Peyer's patch (tissue), 4 donors: ENCODE data around the gene PCDHB7. TPM values are rescaled to one million over a fixed set of nuclear protein-coding genes. Genes with fewer than 3 reads are reported as not detected.
"Not testable (repeated sequence)": the region's sequence is repeated elsewhere in the genome, so short reads cannot be mapped to it uniquely, and the experiment has no call there.

ENCODE experiments used
- DNase-seq, 3 donors: peaks; one replicate each; pipeline ENCODE4 v3.0.0-alpha.2; 2017 to 2019
- H3K27ac ChIP-seq, 4 donors: fragments of 200-600 bp; sonication (generic); one replicate each; pipeline ENCODE4 v1.5.1; 2016 to 2019
- H3K27me3 ChIP-seq, 2 donors: fragments of 200-600 bp; sonication (generic); one replicate each; pipeline ENCODE4 v1.5.1; 2019
- H3K36me3 ChIP-seq, 3 donors: fragments of 200-600 bp; sonication (generic); one replicate each; pipeline ENCODE4 v1.5.1; 2016 to 2019
- H3K4me1 ChIP-seq, 4 donors: fragments of 200-600 bp; sonication (generic); one replicate each; pipeline ENCODE4 v1.5.1; 2016 to 2019
- H3K4me3 ChIP-seq, 4 donors: fragments of 200-600 bp; sonication (generic); 1 replicate in 3 of 4; 2 replicates in 1 of 4; pipeline ENCODE4 v1.5.1; 2016 to 2019; ENCODE audit warnings: mild to moderate bottlenecking in 1 of 4
- H3K9me3 ChIP-seq, 4 donors: fragments of 200-600 bp; sonication (generic); one replicate each; pipeline ENCODE4 v1.5.1; 2016 to 2019; ENCODE audit warnings: mild to moderate bottlenecking in 1 of 4
- POLR2A ChIP-seq, 2 donors: fragments of 450-650 bp; IDR thresholded peaks; one replicate each; pipeline ENCODE4 v1.5.1; 2017; ENCODE audit warnings: antibody characterized with exemption in 2 of 2, mild to moderate bottlenecking in 2 of 2, moderate library complexity in 2 of 2
- total RNA-seq, 4 donors: library from RNA; depleted of rRNA; stranded (reverse); fragments of >200 nt; gene quantifications; one replicate each; pipeline ENCODE4 v1.1.0, GENCODE V29; 2016
- TF ChIP-seq, protein P1 (sequence below), 6 experiments: fragments of 450-650 bp in 4 of 6; fragments of 200-600 bp in 2 of 6; sonication (generic) in 1 of 6; IDR thresholded peaks; one replicate each; pipeline ENCODE4 v1.5.1; 2017 to 2019; ENCODE audit warnings: antibody characterized with exemption in 6 of 6, mild to moderate bottlenecking in 3 of 6, moderate library complexity in 1 of 6

Gene PCDHB7
- total RNA-seq, 4 donors from 2014 or later = 0.53 to 0.54 TPM; not detected in 2

DNA sequence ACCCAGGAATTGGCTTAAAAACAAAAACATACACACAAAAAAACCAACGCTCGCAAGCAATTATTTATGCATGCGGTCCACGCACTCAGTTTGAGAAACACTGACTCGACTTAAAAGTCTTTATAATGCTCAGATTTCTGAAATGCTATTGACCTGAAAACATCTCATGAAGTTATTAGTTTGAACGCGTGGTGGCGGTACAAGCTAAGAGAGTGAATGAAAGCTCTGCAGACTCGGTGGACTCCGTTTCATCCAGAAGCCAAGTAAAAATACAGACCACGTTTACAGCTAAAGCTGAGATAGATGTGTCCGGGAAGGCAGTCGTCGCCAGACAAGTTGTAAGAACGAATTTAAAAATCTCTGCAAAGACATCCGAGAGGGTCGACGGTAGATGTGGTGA, 22.6 kb upstream of the PCDHB7 start, which contains the start of gene PCDHB6:
Gene PCDHB6 (plus strand): TSS at position 246 of the 400 bp plus-strand sequence. CDS start 201 bp downstream, outside the sequence.
- H3K4me3 ChIP-seq = no peak within 1 kb of the TSS

DNA sequence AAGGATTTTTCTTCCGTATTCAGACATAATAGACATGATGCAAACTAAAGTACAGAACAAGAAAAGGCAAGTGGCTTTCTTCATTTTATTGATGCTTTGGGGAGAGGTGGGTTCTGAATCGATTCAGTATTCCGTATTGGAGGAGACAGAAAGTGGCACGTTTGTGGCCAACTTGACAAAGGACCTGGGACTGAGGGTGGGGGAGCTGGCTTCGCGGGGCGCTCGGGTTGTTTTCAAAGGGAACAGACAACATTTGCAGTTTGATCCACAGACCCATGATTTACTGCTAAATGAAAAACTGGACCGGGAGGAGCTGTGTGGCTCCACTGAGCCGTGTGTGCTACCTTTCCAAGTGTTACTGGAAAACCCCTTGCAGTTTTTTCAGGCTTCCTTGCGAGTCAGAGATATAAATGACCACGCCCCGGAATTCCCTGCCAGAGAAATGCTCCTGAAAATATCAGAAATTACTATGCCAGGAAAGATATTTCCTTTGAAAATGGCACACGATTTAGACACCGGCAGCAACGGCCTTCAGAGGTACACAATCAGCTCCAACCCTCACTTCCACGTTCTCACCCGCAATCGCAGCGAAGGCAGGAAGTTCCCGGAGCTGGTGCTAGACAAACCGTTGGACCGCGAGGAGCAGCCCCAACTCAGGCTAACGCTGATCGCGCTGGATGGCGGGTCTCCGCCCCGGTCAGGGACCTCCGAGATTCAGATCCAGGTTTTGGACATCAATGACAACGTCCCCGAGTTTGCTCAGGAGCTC, 22.0 kb upstream of the PCDHB7 start:
- Histone ChIP-seq H3K4me1 (no peaks in the 10 kb centered on the region), H3K27ac (no peak overlapping the region), H3K9me3 (peaks cover 0 to 32% (median 3%) of the 10 kb centered on the region in 4 donors), H3K27me3 (no peaks in the 10 kb centered on the region), H3K36me3 (no peaks in the 10 kb centered on the region), H3K4me3 (no peak overlapping the region)
- no peak for DNase-seq
- TF ChIP-seq, protein P1, sequence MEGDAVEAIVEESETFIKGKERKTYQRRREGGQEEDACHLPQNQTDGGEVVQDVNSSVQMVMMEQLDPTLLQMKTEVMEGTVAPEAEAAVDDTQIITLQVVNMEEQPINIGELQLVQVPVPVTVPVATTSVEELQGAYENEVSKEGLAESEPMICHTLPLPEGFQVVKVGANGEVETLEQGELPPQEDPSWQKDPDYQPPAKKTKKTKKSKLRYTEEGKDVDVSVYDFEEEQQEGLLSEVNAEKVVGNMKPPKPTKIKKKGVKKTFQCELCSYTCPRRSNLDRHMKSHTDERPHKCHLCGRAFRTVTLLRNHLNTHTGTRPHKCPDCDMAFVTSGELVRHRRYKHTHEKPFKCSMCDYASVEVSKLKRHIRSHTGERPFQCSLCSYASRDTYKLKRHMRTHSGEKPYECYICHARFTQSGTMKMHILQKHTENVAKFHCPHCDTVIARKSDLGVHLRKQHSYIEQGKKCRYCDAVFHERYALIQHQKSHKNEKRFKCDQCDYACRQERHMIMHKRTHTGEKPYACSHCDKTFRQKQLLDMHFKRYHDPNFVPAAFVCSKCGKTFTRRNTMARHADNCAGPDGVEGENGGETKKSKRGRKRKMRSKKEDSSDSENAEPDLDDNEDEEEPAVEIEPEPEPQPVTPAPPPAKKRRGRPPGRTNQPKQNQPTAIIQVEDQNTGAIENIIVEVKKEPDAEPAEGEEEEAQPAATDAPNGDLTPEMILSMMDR (IDR thresholded peaks at IDR 0.05) = no peak
- TF ChIP-seq POLR2A (IDR thresholded peaks at IDR 0.05) = no peak

More for the DNA sequence above, 22.6 kb upstream of the PCDHB7 start, which contains the start of gene PCDHB6:
- TF ChIP-seq, protein P1 (IDR thresholded peaks at IDR 0.05) = no peak
- no peak for TF ChIP-seq POLR2A (IDR thresholded peaks at IDR 0.05)
- Histone ChIP-seq H3K27me3 (no peaks in the 10 kb centered on the region), H3K9me3 (peaks cover 0 to 29% (median 3%) of the 10 kb centered on the region in 4 donors), H3K27ac (no peak within 1 kb of the TSS), H3K36me3 (no peaks in the 10 kb centered on the region), H3K4me1 (no peaks in the 10 kb centered on the region)
- DNase-seq = no peak

DNA sequence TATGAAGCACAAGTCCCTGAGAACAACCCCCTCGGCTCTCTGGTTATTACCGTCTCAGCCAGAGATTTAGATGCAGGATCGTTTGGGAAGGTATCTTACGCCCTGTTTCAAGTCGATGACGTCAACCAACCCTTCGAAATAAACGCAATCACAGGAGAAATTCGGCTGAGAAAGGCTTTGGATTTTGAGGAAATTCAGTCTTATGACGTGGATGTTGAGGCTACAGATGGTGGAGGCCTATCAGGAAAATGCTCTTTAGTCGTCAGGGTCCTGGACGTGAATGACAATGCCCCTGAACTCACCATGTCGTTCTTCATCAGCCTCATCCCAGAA, 21.5 kb upstream of the PCDHB7 start:
- H3K4me1 ChIP-seq = no peaks in the 10 kb centered on the region
- peaks cover 0 to 34% (median 3%) of the 10 kb centered on the region in 4 donors for H3K9me3 ChIP-seq

DNA sequence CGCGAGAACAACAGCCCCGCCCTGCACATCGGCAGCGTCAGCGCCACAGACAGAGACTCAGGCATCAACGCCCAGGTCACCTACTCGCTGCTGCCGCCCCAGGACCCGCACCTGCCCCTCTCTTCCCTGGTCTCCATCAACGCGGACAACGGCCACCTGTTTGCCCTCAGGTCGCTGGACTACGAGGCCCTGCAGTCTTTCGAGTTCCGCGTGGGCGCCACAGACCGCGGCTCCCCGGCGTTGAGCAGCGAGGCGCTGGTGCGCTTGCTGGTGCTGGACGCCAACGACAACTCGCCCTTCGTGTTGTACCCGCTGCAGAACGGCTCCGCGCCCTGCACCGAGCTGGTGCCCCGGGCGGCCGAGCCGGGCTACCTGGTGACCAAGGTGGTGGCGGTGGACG, 20.8 kb upstream of the PCDHB7 start:
- H3K27ac ChIP-seq, H3K27me3 ChIP-seq, H3K4me3 ChIP-seq, H3K36me3 ChIP-seq, DNase-seq, H3K4me1 ChIP-seq: not testable (repeated sequence)
- H3K9me3 ChIP-seq = peaks cover 0 to 37% (median 3%) of the 10 kb centered on the region in 4 donors

More for the DNA sequence above, 21.5 kb upstream of the PCDHB7 start:
- no peak for DNase-seq
- H3K36me3 ChIP-seq = no peaks in the 10 kb centered on the region
- H3K27me3 ChIP-seq = no peaks in the 10 kb centered on the region
- TF ChIP-seq, protein P1 (IDR thresholded peaks at IDR 0.05) = no peak
- no peak for TF ChIP-seq POLR2A (IDR thresholded peaks at IDR 0.05)
- no peak overlapping the region for H3K27ac ChIP-seq
- no peak overlapping the region for H3K4me3 ChIP-seq

DNA sequence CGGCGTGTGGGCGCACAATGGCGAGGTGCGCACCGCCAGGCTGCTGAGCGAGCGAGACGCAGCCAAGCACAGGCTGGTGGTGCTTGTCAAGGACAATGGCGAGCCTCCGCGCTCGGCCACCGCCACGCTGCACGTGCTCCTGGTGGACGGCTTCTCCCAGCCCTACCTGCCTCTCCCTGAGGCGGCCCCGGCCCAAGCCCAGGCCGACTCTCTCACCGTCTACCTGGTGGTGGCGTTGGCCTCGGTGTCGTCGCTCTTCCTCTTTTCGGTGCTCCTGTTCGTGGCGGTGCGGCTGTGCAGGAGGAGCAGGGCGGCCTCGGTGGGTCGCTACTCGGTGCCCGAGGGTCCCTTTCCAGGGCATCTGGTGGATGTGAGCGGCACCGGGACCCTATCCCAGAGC, 20.3 kb upstream of the PCDHB7 start:
- DNase-seq, H3K4me3 ChIP-seq, H3K27me3 ChIP-seq, H3K36me3 ChIP-seq, H3K4me1 ChIP-seq, H3K27ac ChIP-seq: not testable (repeated sequence)
- H3K9me3 ChIP-seq = peaks cover 0 to 39% (median 3%) of the 10 kb centered on the region in 4 donors

DNA sequence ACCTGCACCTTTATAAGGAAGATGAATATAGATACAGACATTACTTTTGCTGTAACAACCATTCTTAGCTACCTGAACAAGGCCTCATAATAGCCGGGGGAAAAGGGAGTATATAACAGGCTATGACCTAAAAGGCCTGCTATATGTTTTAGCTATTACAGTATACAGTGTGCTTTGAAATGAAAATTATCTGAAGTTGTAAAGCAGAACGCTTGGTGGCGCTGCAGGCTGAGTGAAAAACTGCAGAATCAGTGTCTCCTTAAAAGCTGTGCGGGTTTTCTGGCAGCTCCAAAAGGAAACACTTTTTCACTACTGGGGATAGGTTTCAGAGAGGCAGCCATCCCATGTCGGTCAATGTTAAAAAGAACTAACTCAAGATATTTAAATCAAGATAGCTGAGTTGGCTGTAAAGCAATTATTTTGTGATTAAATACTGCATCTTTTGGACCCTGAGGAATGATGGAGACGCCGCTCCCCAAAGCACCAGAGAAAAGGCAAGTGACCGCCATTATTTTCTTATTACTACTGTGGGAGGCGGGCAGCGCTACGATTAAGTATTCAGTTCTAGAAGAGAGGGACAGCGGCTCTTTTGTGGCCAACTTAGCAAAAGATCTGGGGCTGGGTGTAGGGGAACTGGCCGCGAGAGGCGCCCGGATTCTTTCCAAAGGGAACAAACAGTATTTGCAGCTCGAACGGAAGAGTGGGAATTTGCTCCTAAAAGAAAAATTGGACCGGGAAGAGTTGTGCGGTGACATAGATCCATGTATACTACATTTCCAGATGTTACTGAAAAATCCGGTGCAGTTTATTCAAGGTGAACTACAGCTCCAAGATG, 16.7 kb upstream of the PCDHB7 start:
- no peaks in the 10 kb centered on the region for H3K4me1 ChIP-seq
- TF ChIP-seq, protein P1 (IDR thresholded peaks at IDR 0.05) = no peak
- TF ChIP-seq POLR2A (IDR thresholded peaks at IDR 0.05) = no peak
- H3K27me3 ChIP-seq = no peaks in the 10 kb centered on the region
- no peak overlapping the region for H3K27ac ChIP-seq
- H3K9me3 ChIP-seq = peaks cover 0 to 42% (median under 1%) of the 10 kb centered on the region in 4 donors
- no peak for DNase-seq
- H3K4me3 ChIP-seq = no peak overlapping the region
- H3K36me3 ChIP-seq = no peaks in the 10 kb centered on the region

DNA sequence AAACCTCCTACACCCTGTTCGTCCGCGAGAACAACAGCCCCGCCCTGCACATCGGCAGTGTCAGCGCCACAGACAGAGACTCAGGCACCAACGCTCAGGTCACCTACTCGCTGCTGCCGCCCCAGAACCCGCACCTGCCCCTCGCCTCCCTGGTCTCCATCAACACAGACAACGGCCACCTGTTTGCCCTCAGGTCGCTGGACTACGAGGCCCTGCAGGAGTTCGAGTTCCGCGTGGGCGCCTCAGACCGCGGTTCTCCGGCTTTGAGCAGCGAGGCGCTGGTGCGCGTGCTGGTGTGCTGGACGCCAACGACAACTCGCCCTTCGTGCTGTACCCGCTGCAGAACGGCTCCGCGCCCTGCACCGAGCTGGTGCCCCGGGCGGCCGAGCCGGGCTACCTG, 15.1 kb upstream of the PCDHB7 start:
- not testable (repeated sequence) for H3K27me3 ChIP-seq, DNase-seq, H3K4me1 ChIP-seq, H3K27ac ChIP-seq, H3K4me3 ChIP-seq, H3K36me3 ChIP-seq
- H3K9me3 ChIP-seq = peaks cover 0 to 28% (median 0%) of the 10 kb centered on the region in 4 donors

DNA sequence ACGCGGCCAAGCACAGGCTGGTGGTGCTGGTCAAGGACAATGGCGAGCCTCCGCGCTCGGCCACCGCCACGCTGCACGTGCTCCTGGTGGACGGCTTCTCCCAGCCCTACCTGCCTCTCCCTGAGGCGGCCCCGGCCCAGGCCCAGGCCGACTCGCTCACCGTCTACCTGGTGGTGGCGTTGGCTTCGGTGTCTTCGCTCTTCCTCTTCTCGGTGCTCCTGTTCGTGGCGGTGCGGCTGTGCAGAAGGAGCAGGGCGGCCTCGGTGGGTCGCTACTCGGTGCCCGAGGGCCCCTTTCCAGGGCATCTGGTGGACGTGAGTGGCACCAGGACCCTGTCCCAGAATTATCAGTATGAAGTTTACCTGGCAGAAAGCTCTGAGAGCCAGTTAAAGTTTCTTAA, 14.5 kb upstream of the PCDHB7 start:
- not testable (repeated sequence) for DNase-seq, H3K4me1 ChIP-seq, H3K36me3 ChIP-seq, H3K4me3 ChIP-seq, H3K27me3 ChIP-seq, H3K27ac ChIP-seq
- peaks cover 0 to 27% (median 0%) of the 10 kb centered on the region in 4 donors for H3K9me3 ChIP-seq

DNA sequence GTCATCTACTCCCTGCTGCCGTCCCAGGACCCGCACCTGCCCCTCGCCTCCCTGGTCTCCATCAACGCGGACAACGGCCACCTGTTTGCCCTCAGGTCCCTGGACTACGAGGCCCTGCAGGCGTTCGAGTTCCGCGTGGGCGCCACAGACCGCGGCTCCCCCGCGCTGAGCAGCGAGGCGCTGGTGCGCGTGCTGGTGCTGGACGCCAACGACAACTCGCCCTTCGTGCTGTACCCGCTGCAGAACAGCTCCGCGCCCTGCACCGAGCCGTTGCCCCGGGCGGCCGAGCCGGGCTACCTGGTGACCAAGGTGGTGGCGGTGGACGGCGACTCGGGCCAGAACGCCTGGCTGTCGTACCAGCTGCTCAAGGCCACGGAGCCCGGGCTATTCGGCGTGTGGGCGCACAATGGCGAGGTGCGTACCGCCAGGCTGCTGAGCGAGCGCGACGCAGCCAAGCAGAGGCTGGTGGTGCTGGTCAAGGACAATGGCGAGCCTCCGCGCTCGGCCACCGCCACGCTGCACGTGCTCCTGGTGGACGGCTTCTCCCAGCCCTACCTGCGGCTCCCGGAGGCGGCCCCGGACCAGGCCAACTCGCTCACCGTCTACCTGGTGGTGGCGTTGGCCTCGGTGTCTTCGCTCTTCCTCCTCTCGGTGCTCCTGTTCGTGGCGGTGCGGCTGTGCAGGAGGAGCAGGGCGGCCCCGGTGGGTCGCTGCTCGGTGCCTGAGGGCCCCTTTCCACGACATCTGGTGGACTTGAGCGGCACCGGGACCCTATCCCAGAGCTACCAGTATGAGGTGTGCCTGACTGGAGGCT, 2.1 kb downstream of the PCDHB7 start:
- not testable (repeated sequence) for H3K4me3 ChIP-seq, H3K27ac ChIP-seq, DNase-seq, H3K36me3 ChIP-seq, H3K4me1 ChIP-seq, H3K27me3 ChIP-seq
- H3K9me3 ChIP-seq = peaks cover 0 to 27% (median 6%) of the 10 kb centered on the region in 4 donors
